ENCODE results near the gene LRIG2.
"Not testable (repeated sequence)": the region's sequence is repeated elsewhere in the genome, so short reads cannot be mapped to it uniquely, and the experiment has no call there.

LRIG2 gene

DNA sequence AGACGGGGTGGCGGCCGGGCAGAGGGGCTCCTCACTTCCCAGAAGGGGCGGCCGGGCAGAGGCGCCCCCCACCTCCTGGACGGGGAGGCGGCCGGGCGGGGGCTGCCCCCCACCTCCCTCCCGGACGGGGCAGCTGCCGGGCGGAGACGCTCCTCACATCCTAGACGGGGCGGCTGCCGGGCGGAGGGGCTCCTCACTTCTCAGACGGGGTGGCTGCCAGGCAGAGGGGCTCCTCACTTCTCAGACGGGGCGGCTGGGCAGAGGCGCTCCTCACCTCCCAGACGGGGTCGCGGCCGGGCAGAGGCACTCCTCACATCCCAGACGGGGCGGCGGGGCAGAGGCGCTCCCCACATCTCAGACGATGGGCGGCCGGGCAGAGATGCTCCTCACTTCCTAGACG is 9.5 kb upstream of the LRIG2 start:
- DNase-seq (ENCODE audit: low spot score): not testable (repeated sequence)

DNA sequence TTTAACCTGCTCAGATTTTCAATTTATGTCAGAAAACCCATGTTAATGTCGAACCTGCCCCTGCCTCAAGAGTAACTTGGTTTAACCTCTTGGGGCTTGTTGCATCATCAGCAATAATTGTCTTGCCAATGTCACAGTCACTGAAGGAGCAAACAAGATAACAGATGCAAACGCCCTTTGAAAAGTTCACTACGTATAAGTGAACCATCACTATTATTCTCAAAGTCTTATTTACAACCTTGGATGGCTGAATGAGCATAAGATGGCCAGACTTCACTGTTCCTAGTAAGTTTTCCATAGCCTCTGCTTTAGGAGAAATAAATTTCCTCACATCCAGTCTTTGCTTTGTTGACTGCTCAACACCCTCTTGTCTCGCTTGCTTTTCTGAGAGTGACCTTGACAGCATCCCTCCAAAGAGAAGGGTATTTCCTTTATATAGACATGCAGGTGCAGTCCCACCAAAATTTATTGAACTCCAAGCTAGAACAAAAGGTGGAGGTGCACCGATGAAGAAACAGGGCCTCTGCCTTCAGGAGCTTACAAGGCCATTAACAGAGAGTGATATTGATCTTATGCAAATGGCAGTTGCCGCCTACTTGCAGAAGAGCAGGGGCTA is 749 bp upstream of the LRIG2 start:
- no peak for DNase-seq (ENCODE audit: low spot score)

DNA sequence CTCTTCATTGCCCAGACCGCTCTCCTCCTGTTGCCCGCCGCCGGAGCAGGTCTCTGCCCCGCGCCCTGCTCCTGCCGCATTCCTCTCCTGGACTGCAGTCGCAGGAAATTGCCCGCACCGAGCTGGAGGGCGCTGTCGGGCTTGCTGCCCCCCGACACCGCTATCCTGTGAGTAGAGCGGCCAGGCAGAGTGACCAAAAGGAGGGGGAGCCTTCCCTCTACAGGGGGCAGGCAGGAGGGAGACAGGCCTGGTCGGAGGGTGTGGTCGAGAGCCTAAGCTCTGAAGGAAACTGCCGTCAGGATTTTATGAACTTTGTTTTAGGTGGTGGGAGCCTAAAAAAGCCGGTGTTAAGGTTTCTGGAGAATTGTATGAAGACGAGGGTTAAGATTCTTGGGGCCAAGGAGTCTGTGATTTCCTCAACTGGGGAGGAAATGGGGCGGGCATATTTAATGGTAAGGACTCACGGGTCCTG is 517 bp downstream of the LRIG2 start:
- no peak for DNase-seq (ENCODE audit: low spot score)

DNA sequence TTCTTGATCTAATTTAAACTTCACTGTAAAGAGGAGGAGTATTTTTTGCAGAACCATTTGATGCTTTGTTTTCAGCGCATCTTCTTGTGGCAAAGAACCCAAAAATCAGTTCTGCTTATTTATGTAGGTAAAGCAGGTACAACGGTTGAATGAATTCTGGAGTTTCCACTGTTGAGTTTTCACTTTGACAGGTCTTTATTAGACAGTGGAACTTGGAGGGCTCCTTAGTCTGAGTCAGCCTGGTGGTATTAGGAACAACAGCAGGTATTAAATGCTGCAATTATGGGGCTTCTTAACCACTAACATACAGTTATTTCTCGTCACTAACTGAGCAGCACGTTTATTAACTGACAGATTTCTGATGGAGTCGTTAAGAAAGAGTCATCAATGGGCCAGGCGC is 1.2 kb downstream of the LRIG2 start:
- no peak for DNase-seq (ENCODE audit: low spot score)

DNA sequence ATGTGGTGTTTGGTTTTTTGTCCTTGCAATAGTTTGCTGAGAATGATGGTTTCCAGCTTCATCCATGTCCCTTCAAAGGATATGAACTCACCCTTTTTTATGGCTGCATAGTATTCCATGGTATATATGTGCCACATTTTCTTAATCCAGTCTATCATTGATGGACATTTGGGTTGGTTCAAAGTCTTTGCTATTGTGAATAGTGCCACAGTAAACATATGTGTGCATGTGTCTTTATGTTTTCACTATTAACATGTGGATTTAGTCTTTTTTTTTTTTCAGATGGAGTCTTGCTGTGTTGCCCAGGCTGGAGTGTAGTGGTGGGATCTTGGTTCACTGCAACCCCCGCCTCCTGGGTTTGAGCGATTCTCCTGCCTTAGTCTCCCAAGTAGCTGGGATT is 5.0 kb downstream of the LRIG2 start:
- DNase-seq (ENCODE audit: low spot score): not testable (repeated sequence)

DNA sequence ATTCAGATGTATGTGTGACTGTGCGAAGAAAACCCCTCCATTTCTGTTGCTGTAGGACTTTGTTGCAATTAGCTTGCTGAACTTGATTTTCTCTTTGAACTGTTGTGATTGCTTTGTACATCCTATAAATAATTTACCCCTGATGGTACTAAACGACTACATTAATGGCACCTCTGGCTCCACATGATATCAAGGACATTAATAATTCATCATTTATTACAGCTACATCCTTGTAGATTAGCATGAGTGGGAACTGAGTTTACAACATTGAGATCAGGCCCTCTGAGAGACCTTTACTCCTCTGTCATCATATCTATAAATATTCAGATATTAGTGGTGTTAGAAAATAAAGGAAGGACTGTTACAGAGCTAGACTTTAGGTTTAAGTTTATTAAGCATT is 13.5 kb downstream of the LRIG2 start:
- DNase-seq (ENCODE audit: low spot score): no peak

DNA sequence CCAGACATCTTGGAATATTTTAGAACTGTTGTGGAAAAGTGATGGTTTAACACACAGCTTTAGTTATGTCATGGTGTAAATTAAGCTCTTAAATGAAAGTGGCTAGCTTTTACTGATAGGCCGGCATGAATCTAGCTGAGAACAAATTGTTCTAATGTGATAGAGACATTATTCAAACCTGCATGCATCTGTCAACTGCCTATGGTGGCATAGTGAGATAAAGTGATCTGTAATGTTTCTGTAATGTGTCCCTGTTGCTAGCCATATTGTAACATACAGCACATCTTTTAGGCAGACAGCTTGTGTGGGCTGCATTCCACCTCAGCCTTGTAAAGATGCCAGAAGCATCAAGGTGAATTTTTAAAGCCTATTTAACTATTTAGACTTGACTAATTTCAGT is 16.0 kb downstream of the LRIG2 start:
- no peak for DNase-seq (ENCODE audit: low spot score)

DNA sequence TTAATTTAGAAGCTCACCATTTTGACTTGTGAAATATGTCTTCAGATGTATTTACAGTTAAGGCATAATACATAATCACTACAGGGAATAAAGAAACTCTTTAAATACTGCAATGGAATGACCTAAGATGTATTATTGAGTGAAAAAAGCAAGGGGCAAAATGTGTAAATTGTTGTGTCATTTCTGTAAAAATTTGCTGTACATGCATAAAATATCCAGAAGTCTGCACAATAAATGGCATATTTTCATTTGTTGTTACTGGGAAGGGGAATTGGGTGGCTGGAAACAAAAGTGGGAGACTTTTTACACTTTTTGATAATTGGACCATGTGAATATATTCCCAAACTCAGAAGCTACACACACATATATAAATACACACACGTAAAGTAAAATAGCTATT is 17.1 kb downstream of the LRIG2 start:
- DNase-seq (ENCODE audit: low spot score): no peak

DNA sequence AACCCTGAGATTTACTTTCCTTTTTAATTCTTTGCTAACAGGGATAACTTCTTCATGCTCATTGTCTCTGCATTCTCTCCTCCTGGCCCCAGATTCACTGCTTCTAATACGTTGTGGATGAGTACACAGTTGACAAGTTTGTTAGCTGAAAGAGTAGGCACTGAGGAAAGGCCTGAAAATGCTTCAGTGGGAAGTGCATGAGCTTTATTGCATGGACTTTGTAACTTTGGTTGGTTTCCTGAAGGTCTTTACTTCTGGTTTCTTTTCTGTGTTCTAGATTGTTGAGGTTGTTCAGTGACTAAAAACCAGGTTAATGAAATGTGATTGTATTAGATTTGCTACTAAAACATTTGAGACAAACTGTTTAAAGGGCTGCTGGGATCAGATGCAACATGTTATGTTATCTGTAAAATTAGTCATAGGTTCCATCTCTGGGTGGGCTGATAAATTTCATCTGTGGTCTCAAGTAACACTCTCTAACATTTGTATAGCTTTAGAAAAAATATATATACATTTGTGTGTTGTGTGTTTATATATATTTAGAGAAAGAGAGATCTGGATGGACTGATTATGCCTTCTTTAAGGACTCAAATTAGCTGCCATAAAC is 19.1 kb downstream of the LRIG2 start:
- DNase-seq (ENCODE audit: low spot score): no peak

DNA sequence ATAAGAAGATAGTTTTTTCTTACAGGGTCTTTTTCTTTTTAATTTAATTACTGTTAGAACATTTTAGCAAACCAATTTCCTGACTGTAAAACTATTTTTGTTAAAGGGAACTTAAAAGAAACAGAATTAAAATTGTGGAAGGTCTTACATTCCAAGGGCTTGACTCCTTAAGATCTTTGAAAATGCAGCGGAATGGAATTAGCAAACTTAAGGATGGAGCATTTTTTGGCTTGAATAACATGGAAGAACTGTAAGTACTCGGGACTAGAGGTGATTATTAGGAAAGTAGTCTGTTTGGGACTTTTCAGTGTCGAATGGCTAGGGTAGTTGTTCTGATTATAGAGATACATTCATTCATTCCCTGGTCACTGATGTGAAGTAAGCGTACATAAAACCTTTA is 21.5 kb downstream of the LRIG2 start:
- no peak for DNase-seq (ENCODE audit: low spot score)

DNA sequence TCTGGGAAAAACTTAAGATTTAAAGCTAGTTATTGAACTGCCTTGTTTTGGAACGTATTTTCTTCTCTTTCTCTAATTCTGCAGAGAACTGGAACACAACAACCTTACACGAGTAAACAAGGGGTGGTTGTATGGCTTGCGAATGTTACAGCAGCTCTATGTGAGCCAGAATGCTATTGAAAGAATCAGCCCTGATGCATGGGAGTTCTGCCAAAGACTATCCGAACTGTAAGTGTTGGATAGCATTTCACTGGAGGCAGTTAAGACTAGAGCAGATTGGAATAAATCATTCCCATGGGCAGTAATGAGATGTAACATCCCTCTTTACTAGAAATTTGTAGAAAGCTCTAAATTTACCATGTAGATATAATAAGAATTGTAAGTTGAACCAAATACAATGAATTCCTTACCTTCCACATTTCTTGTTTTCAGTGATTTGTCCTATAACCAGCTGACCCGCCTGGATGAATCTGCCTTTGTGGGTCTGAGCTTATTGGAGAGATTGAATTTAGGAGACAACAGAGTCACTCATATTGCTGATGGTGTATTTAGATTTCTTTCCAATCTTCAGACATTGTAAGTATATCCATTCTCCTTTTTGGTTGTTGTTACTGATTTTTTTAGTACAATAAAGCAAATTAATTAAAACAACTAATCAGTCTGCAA is 22.9 kb downstream of the LRIG2 start:
- DNase-seq (ENCODE audit: low spot score): no peak

DNA sequence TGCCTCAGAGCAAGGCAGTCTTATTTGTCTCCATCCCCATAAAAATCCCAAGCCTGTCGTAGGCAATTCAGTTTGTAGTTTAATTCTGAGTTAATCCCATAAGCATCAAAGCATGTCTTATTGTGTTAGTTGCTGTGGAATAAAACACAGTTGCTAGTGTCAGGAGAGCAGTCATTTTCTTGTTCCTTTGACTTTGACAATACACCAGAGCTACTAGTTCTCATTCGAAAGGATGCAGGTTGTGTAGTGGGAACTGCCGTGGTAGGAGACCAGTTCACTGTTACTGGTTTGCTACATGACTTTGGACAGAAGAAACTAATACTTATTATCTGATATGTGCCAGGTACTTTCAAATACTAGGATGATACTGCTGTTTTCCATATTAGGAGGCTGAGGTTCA is 23.5 kb downstream of the LRIG2 start:
- no peak for DNase-seq (ENCODE audit: low spot score)

DNA sequence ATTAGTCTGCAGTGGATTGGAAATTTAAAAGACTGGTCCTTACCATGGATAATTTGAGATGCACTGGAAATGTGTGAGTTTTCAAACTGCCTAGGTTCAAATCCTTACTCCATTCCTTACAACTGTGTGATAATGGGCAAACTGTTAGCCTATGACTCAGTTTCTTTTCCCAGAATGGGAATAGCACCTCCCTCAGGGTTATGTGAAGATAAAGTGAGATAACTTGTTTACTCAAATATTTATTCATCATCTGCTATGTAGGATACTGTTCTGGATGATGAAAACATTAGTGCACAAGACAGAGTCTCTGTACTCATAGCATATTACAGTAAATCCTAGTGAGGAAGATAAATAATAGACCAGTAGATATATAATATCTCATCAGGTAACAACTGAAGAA is 28.6 kb downstream of the LRIG2 start:
- no peak for DNase-seq (ENCODE audit: low spot score)

DNA sequence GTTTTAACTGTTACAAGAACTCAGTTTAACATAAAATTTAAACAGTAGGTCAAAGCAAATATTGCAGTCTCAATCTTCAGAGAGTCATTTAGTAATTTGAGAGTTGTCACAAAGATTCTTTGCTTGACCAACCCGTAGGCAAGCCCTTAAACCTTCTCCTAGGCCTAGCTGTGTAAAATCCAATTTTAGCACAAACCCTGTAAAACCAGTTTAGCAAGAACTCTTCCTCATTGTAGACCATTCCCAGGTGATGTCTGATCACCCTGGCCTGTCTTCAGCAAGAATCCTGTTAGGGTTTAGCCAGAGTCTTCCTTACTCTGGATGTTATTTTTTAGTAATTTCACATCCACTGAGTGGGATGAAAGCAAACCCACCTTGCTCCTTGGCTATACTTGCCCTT is 30.1 kb downstream of the LRIG2 start:
- no peak for DNase-seq (ENCODE audit: low spot score)

DNA sequence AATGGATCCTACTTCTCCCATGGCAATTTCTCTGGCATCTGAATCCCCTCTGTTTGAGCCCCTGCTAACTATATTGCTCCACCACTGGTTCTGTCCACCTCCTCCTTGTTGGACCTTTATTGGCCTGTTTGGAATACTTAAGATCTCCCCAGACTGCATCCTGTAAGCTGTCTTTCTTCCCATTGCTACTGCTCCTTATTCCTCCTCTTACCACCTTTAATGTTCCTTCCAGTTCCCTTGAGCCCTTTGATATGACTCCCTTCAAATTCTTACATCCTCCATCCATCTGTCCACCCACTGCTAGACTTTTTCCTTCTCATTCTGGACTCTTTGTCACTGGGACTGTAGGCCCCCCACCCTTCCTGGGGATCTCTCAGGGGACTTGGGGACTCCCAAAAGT is 31.0 kb downstream of the LRIG2 start:
- no peak for DNase-seq (ENCODE audit: low spot score)

DNA sequence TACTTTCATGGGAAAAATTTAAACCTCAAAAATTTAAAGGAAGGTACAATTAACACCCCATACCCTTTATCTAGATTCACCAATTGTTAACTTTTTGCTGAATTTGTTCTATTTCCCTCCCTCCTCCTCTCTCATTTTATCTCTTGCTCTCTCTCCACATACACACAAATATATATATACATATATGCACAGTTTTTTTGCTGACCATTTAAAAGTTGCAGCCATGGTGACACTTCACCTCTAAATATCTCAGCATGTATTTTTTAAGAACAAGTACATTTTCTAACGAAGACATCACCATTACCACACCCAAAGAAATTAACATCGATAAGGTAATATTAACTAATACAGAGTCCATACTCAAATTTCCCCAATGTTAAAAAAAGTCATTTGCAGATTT is 33.9 kb downstream of the LRIG2 start:
- no peak for DNase-seq (ENCODE audit: low spot score)

DNA sequence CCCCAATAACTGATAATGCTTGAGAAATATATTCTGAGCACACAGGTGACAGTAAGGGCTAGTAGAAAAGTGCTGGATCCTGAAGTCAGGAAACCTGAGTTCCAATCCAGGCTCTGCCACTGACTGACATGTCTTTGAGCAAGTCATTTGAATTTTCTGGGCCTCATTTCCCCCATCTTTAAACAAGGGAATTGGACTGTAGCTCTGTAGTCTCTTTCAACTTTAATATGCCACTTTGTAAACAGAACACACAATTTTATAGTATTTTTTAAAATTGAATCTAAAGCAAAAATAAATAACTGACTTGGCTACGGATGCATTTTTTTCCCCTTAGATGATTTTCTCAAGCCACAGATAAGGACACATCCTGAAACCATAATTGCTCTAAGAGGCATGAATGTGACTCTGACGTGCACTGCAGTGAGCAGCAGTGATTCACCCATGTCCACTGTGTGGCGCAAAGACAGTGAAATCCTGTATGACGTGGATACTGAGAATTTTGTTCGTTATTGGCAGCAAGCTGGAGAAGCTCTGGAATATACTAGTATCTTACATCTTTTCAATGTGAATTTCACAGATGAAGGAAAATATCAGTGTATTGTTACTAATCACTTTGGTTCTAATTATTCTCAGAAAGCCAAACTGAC is 37.0 kb downstream of the LRIG2 start:
- no peak for DNase-seq (ENCODE audit: low spot score)

DNA sequence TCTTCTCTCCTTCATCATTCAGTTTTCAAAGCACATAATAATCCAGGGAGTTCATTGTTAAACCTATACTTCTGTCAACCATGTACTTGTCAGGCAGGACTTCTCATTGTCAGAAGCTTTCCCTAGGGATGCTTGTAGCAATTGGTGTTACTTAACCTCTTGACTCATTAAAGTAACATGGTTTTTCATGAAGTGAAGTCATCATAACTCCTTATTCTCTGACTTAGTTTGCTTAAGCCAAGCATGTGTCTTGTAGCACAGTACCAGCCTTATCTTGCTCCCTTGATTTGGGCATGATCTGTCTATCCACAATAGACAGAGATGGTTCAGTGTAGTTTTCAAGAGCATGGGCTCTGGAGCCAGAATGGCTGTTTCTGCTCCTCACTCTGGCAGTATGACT is 45.3 kb downstream of the LRIG2 start:
- no peak for DNase-seq (ENCODE audit: low spot score)

DNA sequence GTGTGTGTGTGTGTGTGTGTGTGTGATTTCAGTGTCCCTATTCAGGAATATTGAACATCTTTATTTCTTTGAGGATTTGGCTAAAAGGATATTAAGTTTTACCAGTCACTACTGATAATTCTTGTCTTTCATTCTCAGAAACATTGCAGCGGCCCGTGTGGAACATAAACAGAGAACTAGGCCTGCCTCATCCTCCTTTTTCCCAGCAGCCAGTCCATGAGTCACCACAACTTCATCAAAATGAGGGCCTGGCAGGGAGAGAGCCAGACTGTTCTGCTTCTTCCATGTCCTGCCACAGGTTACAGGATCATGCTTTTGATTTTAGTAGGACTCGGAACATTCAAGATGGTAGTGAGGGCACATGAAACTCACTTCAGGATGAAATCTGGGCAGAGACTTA is 50.7 kb downstream of the LRIG2 start:
- DNase-seq (ENCODE audit: low spot score): no peak

DNA sequence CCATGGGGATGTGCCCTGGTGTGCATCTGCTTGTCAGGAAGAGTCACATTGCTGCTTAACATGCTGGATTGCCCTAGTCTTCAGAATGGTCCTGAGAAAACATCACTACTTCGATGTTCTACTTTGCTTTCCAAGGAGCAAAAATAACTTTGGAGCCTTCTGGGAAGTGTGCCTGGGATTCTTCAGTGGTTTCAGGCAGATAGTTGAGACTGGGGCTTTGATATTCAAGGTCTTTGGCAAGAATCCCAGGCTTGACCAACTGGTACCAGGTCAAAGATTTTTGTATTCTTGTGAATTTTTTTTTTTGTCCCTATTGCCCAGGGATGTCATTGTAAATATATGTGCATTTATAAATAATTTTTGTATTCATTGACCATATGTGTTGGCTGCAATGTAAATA is 51.4 kb downstream of the LRIG2 start:
- no peak for DNase-seq (ENCODE audit: low spot score)

DNA sequence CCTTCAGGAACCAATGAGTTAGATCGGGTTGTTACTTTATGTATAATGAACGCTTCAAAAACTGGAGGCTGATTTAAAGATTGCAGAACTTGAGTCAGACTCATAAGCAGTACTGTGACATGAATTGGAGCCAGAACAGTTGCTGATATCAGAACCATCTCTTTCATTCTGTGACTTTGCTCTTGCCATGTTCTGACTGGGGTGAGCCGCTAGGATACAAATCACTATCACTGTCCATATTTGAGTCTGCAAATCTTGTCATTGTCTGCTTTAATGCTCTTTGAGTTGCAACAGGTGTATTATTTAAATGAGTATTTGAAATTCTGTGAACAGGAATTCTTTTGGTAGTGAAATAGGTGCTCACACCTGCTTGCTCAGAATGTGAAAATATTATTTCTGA is 52.5 kb downstream of the LRIG2 start:
- no peak for DNase-seq (ENCODE audit: low spot score)

DNA sequence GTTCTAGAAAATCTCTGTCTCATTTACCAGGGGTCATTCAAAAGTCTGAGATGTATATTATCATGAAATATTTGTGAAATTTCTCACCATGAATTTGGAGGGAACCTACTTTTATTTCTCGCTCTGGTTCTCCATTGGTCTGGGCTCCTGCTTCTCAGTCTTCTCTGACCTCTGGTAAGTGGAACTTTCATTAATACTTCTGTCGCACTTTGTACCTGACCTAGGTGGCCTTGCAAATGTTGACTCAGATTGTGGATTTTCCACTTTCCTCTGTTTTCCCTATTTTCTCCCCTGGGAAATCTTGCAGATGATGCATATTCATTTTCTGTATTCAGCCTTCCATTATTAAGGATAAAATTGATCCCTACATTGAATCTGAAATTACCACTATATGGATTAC is 53.2 kb downstream of the LRIG2 start:
- DNase-seq (ENCODE audit: low spot score): no peak

DNA sequence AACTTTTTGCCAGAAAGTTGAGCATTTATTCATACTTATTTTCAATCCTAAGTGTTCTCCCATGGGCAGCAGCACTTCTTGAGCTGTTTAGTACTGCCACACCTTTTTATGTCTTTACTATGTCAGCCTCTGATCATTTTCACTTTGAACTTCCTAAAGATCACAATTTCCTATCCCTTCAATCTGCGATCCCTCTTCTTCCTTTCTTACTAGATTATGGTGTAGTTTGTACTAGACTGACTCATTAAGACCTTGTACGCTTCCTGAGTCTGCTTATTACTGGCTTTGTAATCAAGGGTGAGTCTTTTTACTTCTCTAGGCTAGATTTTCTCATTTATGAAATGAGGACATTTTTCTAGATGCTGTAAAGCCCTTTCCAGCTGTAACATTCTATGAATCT is 55.1 kb downstream of the LRIG2 start:
- no peak for DNase-seq (ENCODE audit: low spot score)

All from HuH-7 (cell line).